Body of pancreas (tissue), 4 donors: ENCODE results near the gene CAPZB. TPM values are rescaled to one million over a fixed set of nuclear protein-coding genes. Genes with fewer than 3 reads are reported as not detected.

ENCODE experiments used
- ATAC-seq: fragments of 150-250 bp; one replicate; pipeline ENCODE4 v1.9.1; 2016
- DNase-seq, 4 donors: peaks; one replicate each; pipeline ENCODE4 v3.0.0-alpha.2; 2019
- H3K27ac ChIP-seq, 4 donors: fragments of 200-600 bp; sonication (generic); 1 replicate in 3 of 4; 2 replicates in 1 of 4; pipeline versions ENCODE4 v1.5.1 to v1.6.1; 2016 to 2019; ENCODE audit warnings: mild to moderate bottlenecking in 1 of 4, mixed read lengths in 1 of 4, moderate library complexity in 1 of 4
- H3K27me3 ChIP-seq, 2 donors: fragments of 200-600 bp; sonication (generic); one replicate each; pipeline ENCODE4 v1.6.0; 2016; ENCODE audit warnings: mild to moderate bottlenecking in 1 of 2
- H3K36me3 ChIP-seq, 2 donors: fragments of 200-600 bp; sonication (generic); replicated peaks in 1 of 2; 2 replicates each; pipeline ENCODE4 v1.5.1; 2016; ENCODE audit warnings: low read depth in 2 of 2; ENCODE audit not compliant: insufficient read depth in 1 of 2
- H3K4me1 ChIP-seq: fragments of 200-600 bp; sonication (generic); one replicate; pipeline ENCODE4 v1.6.0; 2016
- H3K4me3 ChIP-seq, 2 donors: fragments of 200-600 bp; sonication (generic); 1 replicate in 1 of 2; 2 replicates in 1 of 2; pipeline ENCODE4 v1.5.1; 2016 to 2019
- H3K9me3 ChIP-seq, 3 donors: fragments of 200-600 bp; sonication (generic); 1 replicate in 2 of 3; 2 replicates in 1 of 3; pipeline ENCODE4 v1.5.1; 2016
- CTCF ChIP-seq, 7 experiments: fragments of 450-650 bp in 4 of 7; fragments of 200-600 bp in 3 of 7; sonication (generic) in 3 of 7; IDR thresholded peaks; one replicate each; pipeline ENCODE4 v1.5.1; 2016 to 2019; ENCODE audit warnings: antibody characterized with exemption in 7 of 7
- POLR2A ChIP-seq, 3 donors: fragments of 450-650 bp; IDR thresholded peaks; one replicate each; pipeline ENCODE4 v1.6.1; 2016; ENCODE audit warnings: antibody characterized with exemption in 3 of 3, mild to moderate bottlenecking in 2 of 3
- WGBS, 2 donors: methylation state at CpG; one replicate each; pipeline ENCODE4 v1.1.5; 2017; 5-methylcytosine and 5-hydroxymethylcytosine counted together
- intact Hi-C: fragments of 100-400 bp; cut with DNase I; formaldehyde crosslinking; loops from one replicate; pipeline ENCODE4 v1.15.1; 2023
- total RNA-seq, 2 donors: library from RNA; depleted of rRNA; stranded (reverse); fragments of >200 nt; gene quantifications; one replicate each; pipeline ENCODE4 v1.1.0, GENCODE V29; 2016

The CAPZB gene
- total RNA-seq, 2 donors from 2014 or later = 35.5 to 54.1 TPM

GRCh38 chr1:19405195-19405760, 80.1 kb downstream of the CAPZB start:
- no peaks in the 10 kb centered on the region for H3K4me1 ChIP-seq
- no peaks in the 10 kb centered on the region for H3K27me3 ChIP-seq
- DNase-seq = no peak
- intact Hi-C loops = no loop called here
- 83 to 89% methylated on average over 10 of the region's 10 CpGs for WGBS, 2 donors
- H3K36me3 ChIP-seq = no peaks in the 10 kb centered on the region
- ATAC-seq = no peak
- H3K27ac ChIP-seq = no peak overlapping the region
- TF ChIP-seq POLR2A (IDR thresholded peaks at IDR 0.05) (no peak), CTCF (IDR thresholded peaks at IDR 0.05) (no peak)
- H3K4me3 ChIP-seq = no peak overlapping the region
- H3K9me3 ChIP-seq = no peaks in the 10 kb centered on the region

- TF ChIP-seq POLR2A (IDR thresholded peaks at IDR 0.05) = no peak
- ATAC-seq (no peak), DNase-seq (no peak)
- 82% methylated on average over 5 of the region's 5 CpGs for WGBS, 2 donors
- Histone ChIP-seq H3K36me3 (no peaks in the 10 kb centered on the region), H3K4me3 (no peak overlapping the region), H3K9me3 (no peaks in the 10 kb centered on the region), H3K4me1 (no peaks in the 10 kb centered on the region), H3K27ac (no peak overlapping the region), H3K27me3 (no peaks in the 10 kb centered on the region)
- intact Hi-C loops = no loop called here
These were observed 80.6 kb downstream of the CAPZB start for GRCh38 chr1:19404748-19405147.

- intact Hi-C loops = no loop called here
- DNase-seq (no peak), ATAC-seq (no peak)
- H3K4me3 ChIP-seq = no peak overlapping the region
- no peaks in the 10 kb centered on the region for H3K9me3 ChIP-seq
- no peaks in the 10 kb centered on the region for H3K27me3 ChIP-seq
- H3K27ac ChIP-seq = no peak overlapping the region
- TF ChIP-seq POLR2A (IDR thresholded peaks at IDR 0.05) (no peak), CTCF (IDR thresholded peaks at IDR 0.05) (no peak)
- no peaks in the 10 kb centered on the region for H3K36me3 ChIP-seq
- 83 to 87% methylated on average over 4 to 5 of the region's 5 CpGs for WGBS, 2 donors
- no peaks in the 10 kb centered on the region for H3K4me1 ChIP-seq
These were observed 82.1 kb downstream of the CAPZB start for GRCh38 chr1:19403256-19403655.

GRCh38 chr1:19402031-19402813, 83.1 kb downstream of the CAPZB start:
- Histone ChIP-seq H3K27ac (no peak overlapping the region), H3K36me3 (no peaks in the 10 kb centered on the region), H3K4me1 (no peaks in the 10 kb centered on the region), H3K4me3 (no peak overlapping the region), H3K27me3 (no peaks in the 10 kb centered on the region), H3K9me3 (no peaks in the 10 kb centered on the region)
- no peak for DNase-seq
- ATAC-seq = no peak
- intact Hi-C loops = no loop called here
- 68 to 83% methylated on average over 7 of the region's 7 CpGs for WGBS, 2 donors
- TF ChIP-seq CTCF (IDR thresholded peaks at IDR 0.05) (no peak), POLR2A (IDR thresholded peaks at IDR 0.05) (no peak)

- intact Hi-C loops = no loop called here
- no peak for DNase-seq
These were observed 83.8 kb downstream of the CAPZB start for GRCh38 chr1:19401535-19401889.

More at GRCh38 chr1:19401535-19401889, 83.8 kb downstream of the CAPZB start:
- Histone ChIP-seq H3K4me1 (no peaks in the 10 kb centered on the region), H3K9me3 (no peaks in the 10 kb centered on the region), H3K4me3 (no peak overlapping the region), H3K27ac (no peak overlapping the region), H3K36me3 (no peaks in the 10 kb centered on the region), H3K27me3 (no peaks in the 10 kb centered on the region)
- no peak for ATAC-seq
- 61 to 68% methylated on average over 3 of the region's 3 CpGs for WGBS, 2 donors
- TF ChIP-seq POLR2A (IDR thresholded peaks at IDR 0.05) = no peak
- TF ChIP-seq CTCF (IDR thresholded peaks at IDR 0.05) = no peak
